Measurements from ENCODE around the gene RANBP3.

RANBP3 gene

DNA sequence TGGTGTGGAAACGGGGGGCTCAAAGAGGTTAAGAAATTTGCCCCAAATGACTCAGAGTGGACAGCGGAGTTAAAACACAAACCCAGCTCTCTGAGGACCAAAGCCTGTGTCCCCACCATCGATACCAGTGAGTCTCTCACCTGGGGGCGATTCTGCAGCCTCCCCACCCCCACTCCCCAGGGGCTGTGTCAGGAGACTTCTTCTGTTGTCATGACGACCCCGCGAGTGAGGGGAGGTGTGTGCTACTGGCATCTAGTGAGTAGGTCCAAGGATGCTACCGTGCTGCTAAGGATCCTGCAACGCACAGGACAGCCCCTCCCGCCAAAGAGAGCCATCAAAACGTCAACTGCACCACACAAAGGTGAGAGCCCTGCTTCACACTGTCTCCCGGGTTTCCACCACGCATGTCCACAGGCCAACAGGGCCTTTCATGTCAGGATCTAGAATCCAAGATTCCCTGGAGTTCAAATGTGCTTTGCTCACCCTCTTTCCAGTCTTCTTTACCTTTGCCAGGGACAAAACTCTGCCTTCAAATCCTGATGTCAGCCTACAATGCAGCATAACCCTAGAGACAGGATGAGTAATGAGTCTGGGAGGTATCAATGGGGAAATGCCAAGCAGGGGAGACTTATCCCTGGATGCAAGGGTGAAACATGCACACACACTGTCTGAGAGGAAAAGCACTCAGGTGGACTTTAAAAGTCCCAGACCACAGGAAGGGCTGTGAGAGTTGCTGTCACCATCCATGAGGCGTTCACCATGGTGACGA, 3.9 kb downstream of the RANBP3 start:
- no peak for DNase-seq (ENCODE audit: extremely low read depth, low read depth)
- TF ChIP-seq, protein P1, sequence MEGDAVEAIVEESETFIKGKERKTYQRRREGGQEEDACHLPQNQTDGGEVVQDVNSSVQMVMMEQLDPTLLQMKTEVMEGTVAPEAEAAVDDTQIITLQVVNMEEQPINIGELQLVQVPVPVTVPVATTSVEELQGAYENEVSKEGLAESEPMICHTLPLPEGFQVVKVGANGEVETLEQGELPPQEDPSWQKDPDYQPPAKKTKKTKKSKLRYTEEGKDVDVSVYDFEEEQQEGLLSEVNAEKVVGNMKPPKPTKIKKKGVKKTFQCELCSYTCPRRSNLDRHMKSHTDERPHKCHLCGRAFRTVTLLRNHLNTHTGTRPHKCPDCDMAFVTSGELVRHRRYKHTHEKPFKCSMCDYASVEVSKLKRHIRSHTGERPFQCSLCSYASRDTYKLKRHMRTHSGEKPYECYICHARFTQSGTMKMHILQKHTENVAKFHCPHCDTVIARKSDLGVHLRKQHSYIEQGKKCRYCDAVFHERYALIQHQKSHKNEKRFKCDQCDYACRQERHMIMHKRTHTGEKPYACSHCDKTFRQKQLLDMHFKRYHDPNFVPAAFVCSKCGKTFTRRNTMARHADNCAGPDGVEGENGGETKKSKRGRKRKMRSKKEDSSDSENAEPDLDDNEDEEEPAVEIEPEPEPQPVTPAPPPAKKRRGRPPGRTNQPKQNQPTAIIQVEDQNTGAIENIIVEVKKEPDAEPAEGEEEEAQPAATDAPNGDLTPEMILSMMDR (IDR thresholded peaks at IDR 0.05; ENCODE audit: low read depth, low read length): no peak

DNA sequence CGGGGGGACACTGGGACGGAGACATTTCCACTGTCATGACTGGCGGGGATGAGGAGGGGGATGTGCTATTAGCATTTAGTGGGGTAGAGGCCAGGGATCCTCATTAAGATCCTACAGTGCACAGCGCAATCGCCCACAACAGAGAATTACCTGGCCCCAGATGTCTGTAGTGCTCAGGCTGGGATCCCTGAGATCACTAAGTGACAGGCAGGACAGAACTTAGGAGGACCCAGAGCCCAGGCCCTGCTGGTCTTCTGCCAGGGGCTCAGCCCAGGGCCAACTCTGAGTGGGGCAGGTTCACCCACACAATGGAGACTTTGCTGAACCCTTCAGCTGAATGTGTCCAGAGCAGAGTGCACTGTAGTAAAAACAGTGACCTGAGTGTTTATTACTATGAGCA, 4.6 kb downstream of the RANBP3 start:
- DNase-seq (ENCODE audit: extremely low read depth, low read depth): no peak
- TF ChIP-seq, protein P1 (IDR thresholded peaks at IDR 0.05; ENCODE audit: low read depth, low read length): no peak

DNA sequence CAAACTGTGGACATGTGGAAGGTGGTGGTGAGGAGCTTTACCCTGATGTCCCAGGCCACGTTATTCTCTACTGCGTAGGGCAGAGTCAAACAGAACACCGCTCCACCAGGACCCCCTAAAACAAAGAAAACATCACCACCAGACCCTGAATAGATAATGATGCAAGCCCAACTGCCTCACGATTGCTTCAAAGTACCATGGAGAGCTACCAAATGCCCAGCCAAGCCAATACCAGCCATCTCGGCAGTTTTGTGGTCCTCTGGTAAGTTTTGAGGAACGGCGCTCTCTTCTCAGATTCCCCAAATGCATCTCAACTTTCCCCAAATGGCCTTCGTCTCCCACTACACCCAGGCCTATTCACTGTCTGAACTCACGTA, 5.6 kb downstream of the RANBP3 start:
- TF ChIP-seq, protein P1 (IDR thresholded peaks at IDR 0.05; ENCODE audit: low read depth, low read length): no peak
- DNase-seq (ENCODE audit: extremely low read depth, low read depth): no peak

DNA sequence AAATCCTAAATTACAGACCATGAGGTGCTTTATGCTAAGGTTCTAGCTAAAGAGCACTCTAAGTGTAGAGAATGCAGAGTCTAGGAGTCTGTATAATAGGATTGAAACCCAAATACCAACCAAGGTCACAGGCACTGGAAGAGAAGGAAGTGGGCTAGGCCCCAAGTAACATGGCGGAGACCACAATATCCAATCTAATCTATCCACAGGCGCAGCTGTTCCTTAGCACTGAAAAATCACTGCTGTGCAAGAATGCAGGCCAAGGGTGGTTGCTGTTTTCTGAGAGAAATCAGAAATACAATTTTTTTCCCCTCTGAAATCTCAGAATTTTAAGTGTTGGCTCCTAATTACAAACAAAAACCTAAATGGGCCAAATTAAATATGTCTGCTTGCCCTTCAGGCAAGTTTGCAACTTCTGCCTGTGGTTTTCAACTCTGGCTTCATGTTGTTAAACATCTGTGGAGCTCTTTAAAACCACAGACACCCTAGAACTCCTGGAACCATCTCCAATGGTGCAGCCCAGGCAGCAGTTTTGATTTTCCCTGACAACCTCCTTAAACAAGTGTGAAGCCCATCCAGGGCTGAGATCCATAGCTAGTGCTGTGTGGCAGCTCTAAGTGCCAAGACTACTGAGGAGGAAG, 6.1 kb downstream of the RANBP3 start:
- DNase-seq (ENCODE audit: extremely low read depth, low read depth): no peak
- TF ChIP-seq, protein P1 (IDR thresholded peaks at IDR 0.05; ENCODE audit: low read depth, low read length): no peak

DNA sequence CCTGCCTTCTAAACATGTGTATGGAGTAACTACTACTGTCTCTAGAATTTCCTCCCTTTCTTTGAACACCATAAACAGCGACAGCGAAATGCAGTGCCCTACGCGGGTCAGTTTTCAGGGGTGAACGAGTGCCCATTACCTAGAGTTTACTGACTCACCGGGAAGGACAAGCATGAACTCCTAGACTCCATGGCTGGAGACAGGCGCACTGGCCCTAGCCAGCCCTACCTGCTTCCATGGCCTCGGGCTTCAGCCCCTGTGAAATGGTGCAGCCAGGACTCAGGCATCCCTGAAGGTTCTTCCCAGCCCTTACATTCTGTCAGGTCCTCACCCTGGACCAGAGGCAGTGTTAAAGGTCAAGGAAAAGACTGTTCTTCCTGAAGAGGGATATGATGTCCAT, 8.5 kb downstream of the RANBP3 start:
- DNase-seq (ENCODE audit: extremely low read depth, low read depth): no peak
- TF ChIP-seq, protein P1 (IDR thresholded peaks at IDR 0.05; ENCODE audit: low read depth, low read length): no peak

DNA sequence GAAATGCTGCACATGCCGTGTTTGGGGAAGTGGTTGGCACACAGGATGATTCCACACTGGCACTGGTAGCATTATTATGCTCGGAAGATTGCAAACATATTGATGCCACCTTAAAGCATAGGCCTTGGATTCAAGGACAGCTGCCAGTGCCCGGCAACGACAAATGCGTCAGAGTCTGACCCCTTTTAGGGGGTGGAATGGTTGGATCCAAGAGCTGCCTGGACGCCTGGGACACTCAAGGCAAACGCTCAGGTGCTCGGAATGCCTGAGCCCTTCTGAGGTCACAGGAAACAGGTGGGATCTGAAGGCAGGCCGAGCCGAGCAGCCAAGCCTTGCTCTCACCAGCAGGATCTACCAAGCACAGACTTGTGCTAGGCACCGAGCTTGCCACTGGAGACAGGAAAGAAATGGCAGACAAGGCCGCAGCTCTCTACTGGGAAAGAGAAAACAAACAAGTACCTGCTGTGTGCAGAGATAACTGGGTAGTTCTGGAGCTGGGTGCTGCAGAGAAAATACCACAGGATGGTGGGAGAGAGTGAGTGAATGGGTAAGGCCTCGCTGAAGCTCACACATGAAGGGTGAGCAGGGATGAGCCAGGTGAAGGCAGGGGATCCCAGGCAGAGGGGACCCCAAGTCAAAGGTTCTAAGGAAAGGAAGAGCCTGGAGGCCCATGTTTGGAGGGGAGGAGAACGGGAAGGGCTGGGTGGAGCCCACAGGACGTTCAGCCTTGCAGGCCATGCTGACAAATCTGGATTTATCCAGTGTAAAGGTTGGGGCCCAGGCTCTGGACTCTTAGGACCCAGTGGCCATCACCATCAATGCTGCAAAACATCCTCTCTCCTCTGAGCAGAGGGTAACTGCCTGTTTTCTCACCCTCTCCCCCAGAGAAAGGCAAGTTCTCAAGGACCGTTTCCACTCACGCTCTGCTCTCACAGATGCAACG, 9.2 kb downstream of the RANBP3 start:
- DNase-seq (ENCODE audit: extremely low read depth, low read depth): no peak

More for the DNA sequence above, 9.2 kb downstream of the RANBP3 start:
- TF ChIP-seq, protein P1 (IDR thresholded peaks at IDR 0.05; ENCODE audit: low read depth, low read length): no peak
